Gastrocnemius medialis (tissue), 4 donors: ENCODE measurements around the gene CPEB3. TPM values are rescaled to one million over a fixed set of nuclear protein-coding genes. Genes with fewer than 3 reads are reported as not detected.
"Not testable (repeated sequence)": the region's sequence is repeated elsewhere in the genome, so short reads cannot be mapped to it uniquely, and the experiment has no call there.

Experiments
- ATAC-seq, 2 donors: fragments of 150-250 bp; one replicate each; pipeline ENCODE4 v1.9.1; 2016
- DNase-seq, 2 donors: peaks; one replicate each; pipeline ENCODE4 v3.0.0-alpha.2; 2019
- H3K27ac ChIP-seq, 4 donors: fragments of 200-600 bp; sonication (generic); 1 replicate in 1 of 4; 2 replicates in 3 of 4; pipeline ENCODE4 v1.5.1; 2016 to 2018; ENCODE audit warnings: mild to moderate bottlenecking in 2 of 4, moderate library complexity in 1 of 4
- H3K27me3 ChIP-seq, 3 donors: fragments of 200-600 bp; sonication (generic) in 2 of 3; 1 replicate in 1 of 3; 2 replicates in 2 of 3; pipeline versions ENCODE4 v1.5.1 to v1.6.0; 2016 to 2019; ENCODE audit warnings: mild to moderate bottlenecking in 1 of 3, moderate library complexity in 1 of 3
- H3K36me3 ChIP-seq, 2 donors: fragments of 200-600 bp; sonication (generic) in 1 of 2; one replicate each; pipeline ENCODE4 v1.5.1; 2017 to 2018
- H3K4me1 ChIP-seq, 2 donors: fragments of 200-600 bp; sonication (generic) in 1 of 2; one replicate each; pipeline ENCODE4 v1.5.1; 2016 to 2017; ENCODE audit warnings: mild to moderate bottlenecking in 2 of 2
- H3K4me3 ChIP-seq, 4 donors: fragments of 200-600 bp; sonication (generic) in 3 of 4; 1 replicate in 1 of 4; 2 replicates in 3 of 4; pipeline ENCODE4 v1.5.1; 2016 to 2019; ENCODE audit warnings: mild to moderate bottlenecking in 2 of 4
- H3K9me3 ChIP-seq, 3 donors: fragments of 200-600 bp; sonication (generic) in 2 of 3; 1 replicate in 1 of 3; 2 replicates in 2 of 3; pipeline ENCODE4 v1.5.1; 2016 to 2019
- POLR2A ChIP-seq, 2 donors: fragments of 450-650 bp; IDR thresholded peaks; one replicate each; pipeline ENCODE4 v1.6.1; 2017; ENCODE audit warnings: antibody characterized with exemption in 2 of 2, mild to moderate bottlenecking in 2 of 2, moderate library complexity in 2 of 2
- in situ Hi-C, 4 donors: fragments of 200-750 bp; cut with MboI; loops; one replicate each; pipeline versions ENCODE4 v1.15.0 to v1.8.0; 2017; ENCODE audit warnings: low sequenced_read_pairs in 4 of 4
- intact Hi-C: fragments of 100-400 bp; cut with DNase I; formaldehyde crosslinking; loops from one replicate; pipeline ENCODE4 v1.15.1; 2023; ENCODE audit warnings: low total_unique reads
- total RNA-seq, 4 donors: library from RNA; depleted of rRNA; stranded (reverse); fragments of >200 nt; gene quantifications; one replicate each; pipeline versions ENCODE4 v1.1.0 to v1.2.3, GENCODE V29; 2016
- TF ChIP-seq, protein P1 (sequence below), 5 experiments: fragments of 450-650 bp in 3 of 5; fragments of 200-600 bp in 2 of 5; sonication (generic) in 2 of 5; IDR thresholded peaks in 4 of 5; conservative IDR thresholded peaks in 1 of 5; 1 replicate in 4 of 5; 2 replicates in 1 of 5; pipeline ENCODE4 v1.5.1; 2016 to 2019; ENCODE audit warnings: antibody characterized with exemption in 5 of 5, mild to moderate bottlenecking in 3 of 5, moderate library complexity in 3 of 5

CPEB3 gene
- total RNA-seq, 4 donors from 2014 or later = 14.5 to 22.5 (median 18.0) TPM

DNA sequence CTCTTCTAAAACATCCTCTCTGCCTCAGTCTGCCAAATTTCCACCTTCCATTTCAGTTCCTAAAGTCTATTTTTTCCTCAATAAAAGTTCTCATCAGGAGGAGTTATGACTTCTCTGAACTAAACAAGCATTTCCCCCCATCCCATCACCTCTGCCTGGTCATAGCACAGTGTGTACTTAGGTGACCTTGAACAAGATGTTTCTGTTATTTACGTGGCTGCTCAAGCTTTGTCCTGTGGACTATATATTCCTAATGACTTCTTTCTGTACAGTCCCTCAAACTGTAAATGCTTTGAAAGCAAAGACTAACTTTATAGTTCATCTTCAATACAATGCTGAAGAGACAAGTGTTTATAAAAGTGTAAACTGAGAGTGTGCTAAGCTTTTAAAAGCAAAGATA, 166.9 kb downstream of the CPEB3 start:
- Histone ChIP-seq H3K4me3 (no peak overlapping the region), H3K9me3 (no peaks in the 10 kb centered on the region), H3K27ac (peak overlapping the region; percentile 32 to 72 (median 50)), H3K36me3 (no peaks in the 10 kb centered on the region), H3K4me1 (peaks cover 50 to 54% of the 10 kb centered on the region in 2 donors), H3K27me3 (no peaks in the 10 kb centered on the region)
- in situ Hi-C loops (no loop called here), intact Hi-C loops (no loop called here)
- DNase-seq = no peak
- TF ChIP-seq POLR2A (IDR thresholded peaks at IDR 0.05) = no peak
- TF ChIP-seq, protein P1, sequence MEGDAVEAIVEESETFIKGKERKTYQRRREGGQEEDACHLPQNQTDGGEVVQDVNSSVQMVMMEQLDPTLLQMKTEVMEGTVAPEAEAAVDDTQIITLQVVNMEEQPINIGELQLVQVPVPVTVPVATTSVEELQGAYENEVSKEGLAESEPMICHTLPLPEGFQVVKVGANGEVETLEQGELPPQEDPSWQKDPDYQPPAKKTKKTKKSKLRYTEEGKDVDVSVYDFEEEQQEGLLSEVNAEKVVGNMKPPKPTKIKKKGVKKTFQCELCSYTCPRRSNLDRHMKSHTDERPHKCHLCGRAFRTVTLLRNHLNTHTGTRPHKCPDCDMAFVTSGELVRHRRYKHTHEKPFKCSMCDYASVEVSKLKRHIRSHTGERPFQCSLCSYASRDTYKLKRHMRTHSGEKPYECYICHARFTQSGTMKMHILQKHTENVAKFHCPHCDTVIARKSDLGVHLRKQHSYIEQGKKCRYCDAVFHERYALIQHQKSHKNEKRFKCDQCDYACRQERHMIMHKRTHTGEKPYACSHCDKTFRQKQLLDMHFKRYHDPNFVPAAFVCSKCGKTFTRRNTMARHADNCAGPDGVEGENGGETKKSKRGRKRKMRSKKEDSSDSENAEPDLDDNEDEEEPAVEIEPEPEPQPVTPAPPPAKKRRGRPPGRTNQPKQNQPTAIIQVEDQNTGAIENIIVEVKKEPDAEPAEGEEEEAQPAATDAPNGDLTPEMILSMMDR (IDR thresholded peaks at IDR 0.05 in 4 of 5, conservative IDR thresholded peaks at IDR 0.05 in 1 of 5) = no peak
- ATAC-seq = no peak

DNA sequence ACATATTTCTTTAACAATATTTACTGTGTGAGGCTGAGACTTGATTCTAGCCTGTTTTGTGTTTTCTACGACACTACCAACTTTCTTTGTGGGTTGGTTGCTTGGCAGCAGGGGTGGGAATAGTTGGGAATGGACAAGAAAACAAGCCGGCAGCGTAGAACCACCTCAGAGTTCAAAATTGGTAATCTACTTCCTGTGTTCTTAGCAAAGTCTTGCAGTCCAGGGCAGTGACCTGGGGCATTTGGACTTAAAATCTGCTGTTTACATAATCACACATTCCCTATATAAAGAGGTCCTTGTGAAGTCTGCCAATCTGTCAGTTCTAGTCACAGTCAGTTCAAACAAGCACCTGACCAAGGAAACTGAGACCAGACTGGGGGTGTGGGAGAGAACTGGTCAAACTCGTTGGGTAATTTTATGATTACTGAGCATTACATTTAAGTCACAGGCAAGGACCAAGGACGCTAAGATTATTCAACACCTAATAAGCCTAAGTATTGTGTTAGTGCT, 167.9 kb downstream of the CPEB3 start:
- intact Hi-C loops = no loop called here
- Histone ChIP-seq H3K9me3 (no peaks in the 10 kb centered on the region), H3K4me3 (no peak overlapping the region), H3K27ac (peak overlapping the region; percentile 32 to 72 (median 46)), H3K36me3 (no peaks in the 10 kb centered on the region), H3K27me3 (no peaks in the 10 kb centered on the region), H3K4me1 (peaks cover 50 to 54% of the 10 kb centered on the region in 2 donors)
- ATAC-seq (no peak), DNase-seq (no peak)
- in situ Hi-C loops = no loop called here
- no peak for TF ChIP-seq POLR2A (IDR thresholded peaks at IDR 0.05)
- TF ChIP-seq, protein P1 (IDR thresholded peaks at IDR 0.05 in 4 of 5, conservative IDR thresholded peaks at IDR 0.05 in 1 of 5) = no peak

DNA sequence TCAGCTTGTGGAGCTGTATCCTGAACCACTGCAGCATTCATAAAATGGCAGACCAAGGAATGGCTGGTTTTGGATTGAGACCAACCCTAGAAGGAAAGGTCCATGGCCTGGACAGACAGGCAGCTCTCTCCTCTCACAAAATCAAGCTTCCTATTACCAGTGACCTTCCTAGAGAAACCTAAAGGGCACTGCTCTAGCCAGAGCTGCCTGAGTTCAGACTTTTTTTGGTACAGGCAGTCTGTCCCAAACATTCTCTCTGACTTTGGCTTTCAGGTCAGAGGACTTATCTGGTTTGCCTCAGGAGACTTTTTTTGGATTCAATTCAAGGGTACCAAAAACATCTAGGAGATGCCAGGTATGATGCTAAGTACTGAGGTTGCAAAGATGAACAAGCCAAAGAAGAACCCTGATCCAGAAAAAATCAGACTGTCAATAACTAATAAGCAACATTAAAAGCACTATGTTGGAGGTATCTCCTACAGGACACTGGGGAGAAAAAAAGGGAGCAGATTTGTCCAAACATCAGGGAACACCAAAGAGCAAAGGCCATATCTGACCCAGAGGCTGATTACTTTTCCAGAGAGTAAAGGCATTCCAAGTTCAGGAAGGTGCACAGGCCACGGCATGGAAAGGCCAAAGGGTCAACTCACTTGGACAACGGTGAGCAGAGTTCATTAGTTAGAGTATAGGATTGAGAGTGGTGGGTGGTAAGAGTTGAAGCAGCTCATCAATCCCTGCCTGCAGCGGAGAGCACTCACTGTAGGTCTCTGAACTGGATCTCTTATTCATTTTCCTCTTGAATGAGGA, 169.0 kb downstream of the CPEB3 start:
- no peak overlapping the region for H3K4me3 ChIP-seq
- peaks cover 50 to 54% of the 10 kb centered on the region in 2 donors for H3K4me1 ChIP-seq
- no peaks in the 10 kb centered on the region for H3K27me3 ChIP-seq
- no peaks in the 10 kb centered on the region for H3K36me3 ChIP-seq
- in situ Hi-C loops (no loop called here), intact Hi-C loops (no loop called here)
- no peak for TF ChIP-seq POLR2A (IDR thresholded peaks at IDR 0.05)
- TF ChIP-seq, protein P1 (IDR thresholded peaks at IDR 0.05 in 4 of 5, conservative IDR thresholded peaks at IDR 0.05 in 1 of 5) = no peak
- peak overlapping the region in 2 of 4 donors; percentile 11 to 36 for H3K27ac ChIP-seq
- DNase-seq (no peak), ATAC-seq (no peak)
- no peaks in the 10 kb centered on the region for H3K9me3 ChIP-seq

DNA sequence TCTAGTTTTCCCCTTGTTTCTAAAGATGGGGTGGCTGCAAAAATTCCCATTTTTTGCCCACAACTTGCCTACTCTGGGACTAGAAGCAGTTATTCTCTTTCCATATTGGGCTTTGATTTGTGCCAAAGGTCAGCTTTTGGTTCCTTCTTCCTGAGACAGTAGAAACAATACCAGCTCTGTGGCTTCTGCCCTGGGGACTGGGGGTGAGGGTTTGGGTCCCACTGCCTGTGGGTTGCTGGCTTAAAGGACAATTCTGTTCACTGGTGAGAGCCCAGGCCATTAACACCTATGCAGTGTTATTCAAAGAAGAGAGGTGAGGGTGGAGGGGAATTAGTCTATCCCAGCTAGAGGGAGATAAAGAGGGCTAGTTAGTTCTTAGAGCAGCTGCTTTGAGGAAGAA, 171.5 kb downstream of the CPEB3 start:
- Histone ChIP-seq H3K4me1 (peaks cover 30 to 31% of the 10 kb centered on the region in 2 donors), H3K4me3 (no peak overlapping the region), H3K27ac (no peak overlapping the region), H3K36me3 (no peaks in the 10 kb centered on the region), H3K9me3 (no peaks in the 10 kb centered on the region), H3K27me3 (no peaks in the 10 kb centered on the region)
- no peak for TF ChIP-seq POLR2A (IDR thresholded peaks at IDR 0.05)
- TF ChIP-seq, protein P1 (IDR thresholded peaks at IDR 0.05 in 4 of 5, conservative IDR thresholded peaks at IDR 0.05 in 1 of 5) = no peak
- in situ Hi-C loops (no loop called here), intact Hi-C loops (no loop called here)
- DNase-seq (no peak), ATAC-seq (no peak)

DNA sequence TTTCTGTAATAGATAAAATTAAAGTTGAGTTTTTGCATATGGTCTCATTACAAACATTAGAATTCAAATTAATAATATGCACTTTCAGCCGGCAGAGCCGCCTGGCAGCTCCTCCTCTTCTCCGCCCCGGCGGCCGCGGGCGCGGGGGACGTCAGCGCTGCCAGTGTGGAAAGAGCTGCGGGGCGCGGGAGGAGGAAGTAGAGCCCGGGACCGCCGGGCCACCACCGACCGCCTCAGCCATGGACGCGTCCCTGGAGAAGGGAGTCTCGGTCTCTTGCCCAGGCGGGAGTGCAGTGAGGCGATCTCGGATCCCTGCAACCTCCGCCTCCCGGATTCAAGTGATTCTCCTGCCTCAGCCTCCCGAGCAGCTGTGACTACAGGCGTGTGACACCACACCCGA, 176.0 kb downstream of the CPEB3 start:
- H3K9me3 ChIP-seq, in situ Hi-C loops, H3K27me3 ChIP-seq, DNase-seq, H3K4me3 ChIP-seq, intact Hi-C loops, ATAC-seq, H3K36me3 ChIP-seq, H3K27ac ChIP-seq: not testable (repeated sequence)
- peaks cover 21 to 27% of the 10 kb centered on the region in 2 donors for H3K4me1 ChIP-seq
